HCT116 (cell line): ENCODE results near the gene PPRC1. TPM values are rescaled to one million over a fixed set of nuclear protein-coding genes. Genes with fewer than 3 reads are reported as not detected.

Source experiments
- ATAC-seq: fragments of 200-7000 bp; cut with Tn5 transposase; 2 replicates; pipeline ENCODE4 v1.9.1; 2020; ENCODE audit warnings: mild to moderate bottlenecking, moderate library complexity
- BruUV-seq: library from RNA; stranded (reverse); fragments of 400-500 nt; replicated peaks from 2 replicates; lab custom pipeline; 2021; lab: Mats Ljungman, UMichigan
- CTCF ChIA-PET: fragments of 300-600 bp; sonication (Branson Sonifier 250); formaldehyde crosslinking; loops from one replicate; lab custom pipeline; 2021; ENCODE audit warnings: antibody characterized with exemption; lab: Charles Lee
- POLR2A ChIA-PET: fragments of 300-600, 350-600 bp; sonication (Branson Sonifier 250); formaldehyde crosslinking; loops from one replicate; lab custom pipeline; 2021; ENCODE audit warnings: antibody characterized with exemption; lab: Charles Lee
- RAD21 ChIA-PET, 2 experiments: fragments of 300-600 bp; sonication (Branson Sonifier 250); formaldehyde crosslinking; loops; one replicate each; lab custom pipeline; 2023; ENCODE audit warnings: low total read pairs in 2 of 2; ENCODE audit not compliant: uncharacterized antibody in 2 of 2, unreplicated experiment in 2 of 2, low non-redundant PET in 1 of 2; lab: Charles Lee
- DNase-seq: peaks from one replicate; pipeline ENCODE4 v3.0.0-alpha.2; 2010; ENCODE audit warnings: low read depth, low spot score
- H2AFZ ChIP-seq: fragments of 200-600 bp; shearing (Covaris generic), sonication (generic); 2 replicates; pipeline ENCODE4 v1.6.1; 2017; ENCODE audit warnings: low read depth, mixed run types, mixed read lengths, antibody characterized with exemption, low read length; ENCODE audit not compliant: poor library complexity, severe bottlenecking
- H3K27ac ChIP-seq: 2 replicates; pipeline ENCODE4 v1.5.1; 2012; ENCODE audit warnings: low read depth, low read length
- H3K27me3 ChIP-seq: fragments of 200-600 bp; sonication (generic); 2 replicates; pipeline ENCODE4 v1.6.1; 2016; ENCODE audit warnings: mixed run types, low read length, mixed read lengths; ENCODE audit not compliant: insufficient read depth
- H3K36me3 ChIP-seq, 2 experiments: fragments of 200-500 bp in 1 of 2; fragments of 200-600 bp in 1 of 2; sonication (Bioruptor generic) in 1 of 2; sonication (generic) in 1 of 2; 2 replicates each; pipeline versions ENCODE4 v1.5.1 to v1.6.1; 2014 to 2016; ENCODE audit warnings: low read length in 2 of 2, inconsistent platforms in 1 of 2, mixed read lengths in 1 of 2, mixed run types in 1 of 2; ENCODE audit not compliant: insufficient read depth in 2 of 2, control insufficient read depth in 1 of 2
- H3K4me1 ChIP-seq, 2 experiments: fragments of 200-600 bp in 1 of 2; sonication (generic) in 1 of 2; 2 replicates each; pipeline versions ENCODE4 v1.5.1 to v1.6.1; 2012 to 2017; ENCODE audit warnings: low read length in 2 of 2, inconsistent platforms in 1 of 2, mild to moderate bottlenecking in 1 of 2, mixed read lengths in 1 of 2, mixed run types in 1 of 2, moderate library complexity in 1 of 2; ENCODE audit not compliant: insufficient read depth in 2 of 2, control insufficient read depth in 1 of 2
- H3K4me2 ChIP-seq: fragments of 200-600 bp; sonication (generic); 2 replicates; pipeline ENCODE4 v1.6.1; 2017; ENCODE audit warnings: mixed run types, low read length, mixed read lengths
- H3K4me3 ChIP-seq, 2 experiments: fragments of 200-600 bp in 1 of 2; sonication (generic) in 1 of 2; replicated peaks in 1 of 2; 2 replicates each; pipeline ENCODE4 v1.5.1; 2011 to 2016; ENCODE audit warnings: low read length in 2 of 2, control low read depth in 1 of 2, low read depth in 1 of 2, mild to moderate bottlenecking in 1 of 2, mixed read lengths in 1 of 2, mixed run types in 1 of 2
- H3K79me2 ChIP-seq: fragments of 200-600 bp; sonication (generic); 2 replicates; pipeline ENCODE4 v1.6.1; 2017; ENCODE audit warnings: mild to moderate bottlenecking, mixed run types, low read length, moderate library complexity, mixed read lengths; ENCODE audit not compliant: insufficient read depth
- H3K9ac ChIP-seq: fragments of 200-600 bp; sonication (generic); 2 replicates; pipeline ENCODE4 v1.6.1; 2016; ENCODE audit warnings: low read length, mixed read lengths
- H3K9me2 ChIP-seq: fragments of 200-600 bp; sonication (generic), shearing (Covaris generic); 2 replicates; pipeline ENCODE4 v1.6.1; 2017; ENCODE audit warnings: mixed run types, mild to moderate bottlenecking, moderate library complexity; ENCODE audit not compliant: insufficient read depth
- H3K9me3 ChIP-seq, 2 experiments: fragments of 200-500 bp in 1 of 2; fragments of 200-600 bp in 1 of 2; sonication (Bioruptor generic) in 1 of 2; sonication (generic) in 1 of 2; 2 replicates each; pipeline ENCODE4 v1.6.1; 2014 to 2017; ENCODE audit warnings: low read length in 2 of 2, mixed read lengths in 2 of 2, inconsistent platforms in 1 of 2, low read depth in 1 of 2, mild to moderate bottlenecking in 1 of 2, mixed run types in 1 of 2, moderate library complexity in 1 of 2; ENCODE audit not compliant: control insufficient read depth in 1 of 2, insufficient read depth in 1 of 2
- H4K20me1 ChIP-seq: fragments of 200-600 bp; sonication (generic), shearing (Covaris generic); 2 replicates; pipeline ENCODE4 v1.6.1; 2017; ENCODE audit warnings: mixed run types, mild to moderate bottlenecking, moderate library complexity; ENCODE audit not compliant: insufficient read depth
- CBX3 ChIP-seq: IDR thresholded peaks from 2 replicates; pipeline ENCODE4 v1.6.1; 2012; ENCODE audit warnings: low read depth
- CEBPB ChIP-seq: IDR thresholded peaks from 2 replicates; pipeline ENCODE4 v1.6.1; 2012; ENCODE audit warnings: low read depth
- EGR1 ChIP-seq: IDR thresholded peaks from 2 replicates; pipeline ENCODE4 v1.6.1; 2012; ENCODE audit warnings: low read depth
- EZH2 ChIP-seq: fragments of 200-600 bp; sonication (generic); IDR thresholded peaks from 2 replicates; pipeline ENCODE4 v1.6.1; 2017; ENCODE audit warnings: antibody characterized with exemption, mixed run types
- EZH2phosphoT487 ChIP-seq: fragments of 200-600 bp; IDR thresholded peaks from 2 replicates; pipeline ENCODE4 v1.6.1; 2018; ENCODE audit warnings: antibody characterized with exemption, borderline replicate concordance
- FOSL1 ChIP-seq: IDR thresholded peaks from 2 replicates; pipeline ENCODE4 v1.6.1; 2012; ENCODE audit warnings: low read depth
- JUND ChIP-seq: IDR thresholded peaks from 2 replicates; pipeline ENCODE4 v1.6.1; 2012
- POLR2A ChIP-seq: IDR thresholded peaks from 2 replicates; pipeline ENCODE4 v1.7.0; 2011; ENCODE audit warnings: borderline replicate concordance; ENCODE audit not compliant: insufficient read depth, insufficient read length; ENCODE audit errors: extremely low read depth
- SIN3A ChIP-seq: IDR thresholded peaks from 2 replicates; pipeline ENCODE4 v1.6.1; 2012; ENCODE audit warnings: low read depth
- SRF ChIP-seq: IDR thresholded peaks from 2 replicates; pipeline ENCODE4 v1.6.1; 2012; ENCODE audit warnings: low read depth
- YY1 ChIP-seq: IDR thresholded peaks from 2 replicates; pipeline ENCODE4 v1.6.1; 2011; ENCODE audit warnings: low read length, low read depth, moderate library complexity, mild to moderate bottlenecking; ENCODE audit not compliant: insufficient replicate concordance; ENCODE audit errors: extremely low read depth
- ZNF274 ChIP-seq: fragments of 200-500 bp; sonication (Bioruptor generic); IDR thresholded peaks from 2 replicates; pipeline ENCODE4 v1.6.1; 2014; ENCODE audit warnings: mild to moderate bottlenecking, low read depth, low read length, inconsistent platforms
- intact Hi-C: fragments of 100-400 bp; cut with micrococcal nuclease; formaldehyde crosslinking; loops from 2 replicates; pipeline ENCODE4 v1.10.0; 2022
- total RNA-seq: library from RNA; stranded (reverse); gene quantifications from one replicate; pipeline ENCODE4 v1.2.1, GENCODE V29; 2021; ENCODE audit not compliant: unreplicated experiment
- TF ChIP-seq, protein P1 (sequence below): IDR thresholded peaks from 2 replicates; pipeline ENCODE4 v1.6.1; 2012
- TF ChIP-seq, protein P2 (sequence below): IDR thresholded peaks from 2 replicates; pipeline ENCODE4 v1.6.1; 2012; ENCODE audit warnings: low read depth
- TF ChIP-seq, protein P3 (sequence below), 3 experiments: fragments of 200-600 bp in 1 of 3; sonication (generic) in 1 of 3; IDR thresholded peaks in 2 of 3; conservative IDR thresholded peaks in 1 of 3; 2 replicates each; pipeline ENCODE4 v1.5.1; 2012 to 2017; ENCODE audit warnings: low read depth in 2 of 3, low read length in 2 of 3, antibody characterized with exemption in 1 of 3, borderline replicate concordance in 1 of 3, control low read depth in 1 of 3, mild to moderate bottlenecking in 1 of 3, mixed read lengths in 1 of 3, mixed run types in 1 of 3, moderate library complexity in 1 of 3; ENCODE audit not compliant: insufficient read depth in 1 of 3

PPRC1 gene
- total RNA-seq, 1 experiment from 2014 or later: 93.0 TPM

DNA sequence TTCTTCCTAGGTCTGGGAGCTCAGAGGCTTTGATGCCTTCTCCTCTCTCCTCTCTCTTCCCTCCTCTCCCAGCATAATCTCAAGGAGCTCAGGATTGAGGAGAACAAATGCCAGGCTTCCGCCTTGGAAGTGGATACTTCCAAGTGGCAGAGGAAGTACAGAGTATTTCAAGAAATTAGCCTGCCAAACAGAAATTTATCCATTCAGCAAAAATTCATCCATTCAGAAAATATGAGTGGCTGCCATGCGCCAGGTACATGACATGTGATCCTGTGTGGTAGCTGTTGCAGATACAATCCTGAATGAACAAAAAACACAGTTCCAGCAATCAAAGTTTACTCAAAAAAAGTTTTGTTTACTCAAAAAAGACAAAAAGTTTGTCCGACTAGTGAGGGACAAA is 37.8 kb downstream of the PPRC1 start:
- H3K9me3 ChIP-seq: no peaks in the 10 kb centered on the region
- ChIA-PET RAD21 (interaction anchor here in 1 of 2 experiments (1.5 to 1.6 kb wide), 2 partner anchors 61 to 182 kb away, joined by 5 to 8 read pairs; no protein-coding TSS in a partner anchor), POLR2A (interaction anchor here (1.5 kb wide), 1 partner anchor 332 kb away, joined by 5 read pairs; the partner anchor contains the start of gene ACTR1A), CTCF (interaction anchor here (0.8 to 4.4 kb wide), 10 partner anchors 9 to 413 kb away, joined by 3 to 80 read pairs (median 18); partner anchors contain the start of genes ELOVL3, NFKB2 and SUFU)
- H3K79me2 ChIP-seq: no peaks in the 10 kb centered on the region
- H3K4me3 ChIP-seq: no peak overlapping the region
- no peak overlapping the region for H3K9ac ChIP-seq
- intact Hi-C loops: no loop called here
- no peaks in the 10 kb centered on the region for H3K9me2 ChIP-seq
- BruUV-seq: no TSS peak
- no peaks in the 10 kb centered on the region for H4K20me1 ChIP-seq
- peaks cover 4 to 6% of the 10 kb centered on the region in 2 experiments; a peak in 2 of 4 replicates for H3K4me1 ChIP-seq
- DNase-seq: no peak
- H3K27me3 ChIP-seq: no peaks in the 10 kb centered on the region
- TF ChIP-seq, protein P1, sequence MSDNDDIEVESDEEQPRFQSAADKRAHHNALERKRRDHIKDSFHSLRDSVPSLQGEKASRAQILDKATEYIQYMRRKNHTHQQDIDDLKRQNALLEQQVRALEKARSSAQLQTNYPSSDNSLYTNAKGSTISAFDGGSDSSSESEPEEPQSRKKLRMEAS: no peak
- TF ChIP-seq SRF: no peak
- TF ChIP-seq CBX3: no peak
- TF ChIP-seq JUND: no peak
- no peak for TF ChIP-seq CEBPB
- TF ChIP-seq SIN3A: no peak
- no peak for TF ChIP-seq POLR2A
- TF ChIP-seq EZH2: no peak
- TF ChIP-seq, all 23 proteins: peak for 0
- H3K4me2 ChIP-seq: no peak overlapping the region
- H3K36me3 ChIP-seq: no peaks in the 10 kb centered on the region
- no peak for ATAC-seq
- H3K27ac ChIP-seq: no peak overlapping the region
- H2AFZ ChIP-seq: no peak overlapping the region

DNA sequence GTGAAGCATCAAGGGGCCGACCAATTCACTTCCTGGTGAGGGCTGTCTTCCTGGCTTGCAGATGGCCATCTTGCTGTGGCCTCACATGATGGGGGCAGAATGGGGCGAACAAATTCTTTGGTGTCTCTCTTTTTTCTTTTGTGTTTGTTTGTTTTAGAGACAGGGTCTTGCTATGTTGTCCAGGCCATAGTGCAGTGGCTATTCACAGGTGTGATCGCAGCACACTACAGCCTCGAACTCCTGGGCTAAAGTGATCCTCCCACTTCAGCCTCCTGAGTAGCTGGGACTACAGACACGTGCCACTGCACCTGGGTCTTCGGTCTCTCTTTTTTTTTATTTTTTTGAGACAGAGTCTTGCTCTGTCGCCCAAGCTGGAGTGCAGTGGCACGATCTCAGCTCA is 39.4 kb downstream of the PPRC1 start:
- no peak overlapping the region for H3K27ac ChIP-seq
- RAD21 ChIA-PET: no interaction called here
- H3K9ac ChIP-seq: no peak overlapping the region
- POLR2A ChIA-PET: no interaction called here
- no peak for ATAC-seq
- CTCF ChIA-PET: no interaction called here
- no peak overlapping the region for H2AFZ ChIP-seq
- TF ChIP-seq EZH2 (no peak), YY1 (no peak), EZH2phosphoT487 (no peak), EGR1 (no peak), FOSL1 (no peak), ZNF274 (no peak), SIN3A (no peak)
- TF ChIP-seq, protein P2, sequence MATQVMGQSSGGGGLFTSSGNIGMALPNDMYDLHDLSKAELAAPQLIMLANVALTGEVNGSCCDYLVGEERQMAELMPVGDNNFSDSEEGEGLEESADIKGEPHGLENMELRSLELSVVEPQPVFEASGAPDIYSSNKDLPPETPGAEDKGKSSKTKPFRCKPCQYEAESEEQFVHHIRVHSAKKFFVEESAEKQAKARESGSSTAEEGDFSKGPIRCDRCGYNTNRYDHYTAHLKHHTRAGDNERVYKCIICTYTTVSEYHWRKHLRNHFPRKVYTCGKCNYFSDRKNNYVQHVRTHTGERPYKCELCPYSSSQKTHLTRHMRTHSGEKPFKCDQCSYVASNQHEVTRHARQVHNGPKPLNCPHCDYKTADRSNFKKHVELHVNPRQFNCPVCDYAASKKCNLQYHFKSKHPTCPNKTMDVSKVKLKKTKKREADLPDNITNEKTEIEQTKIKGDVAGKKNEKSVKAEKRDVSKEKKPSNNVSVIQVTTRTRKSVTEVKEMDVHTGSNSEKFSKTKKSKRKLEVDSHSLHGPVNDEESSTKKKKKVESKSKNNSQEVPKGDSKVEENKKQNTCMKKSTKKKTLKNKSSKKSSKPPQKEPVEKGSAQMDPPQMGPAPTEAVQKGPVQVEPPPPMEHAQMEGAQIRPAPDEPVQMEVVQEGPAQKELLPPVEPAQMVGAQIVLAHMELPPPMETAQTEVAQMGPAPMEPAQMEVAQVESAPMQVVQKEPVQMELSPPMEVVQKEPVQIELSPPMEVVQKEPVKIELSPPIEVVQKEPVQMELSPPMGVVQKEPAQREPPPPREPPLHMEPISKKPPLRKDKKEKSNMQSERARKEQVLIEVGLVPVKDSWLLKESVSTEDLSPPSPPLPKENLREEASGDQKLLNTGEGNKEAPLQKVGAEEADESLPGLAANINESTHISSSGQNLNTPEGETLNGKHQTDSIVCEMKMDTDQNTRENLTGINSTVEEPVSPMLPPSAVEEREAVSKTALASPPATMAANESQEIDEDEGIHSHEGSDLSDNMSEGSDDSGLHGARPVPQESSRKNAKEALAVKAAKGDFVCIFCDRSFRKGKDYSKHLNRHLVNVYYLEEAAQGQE: no peak
- TF ChIP-seq, protein P3, sequence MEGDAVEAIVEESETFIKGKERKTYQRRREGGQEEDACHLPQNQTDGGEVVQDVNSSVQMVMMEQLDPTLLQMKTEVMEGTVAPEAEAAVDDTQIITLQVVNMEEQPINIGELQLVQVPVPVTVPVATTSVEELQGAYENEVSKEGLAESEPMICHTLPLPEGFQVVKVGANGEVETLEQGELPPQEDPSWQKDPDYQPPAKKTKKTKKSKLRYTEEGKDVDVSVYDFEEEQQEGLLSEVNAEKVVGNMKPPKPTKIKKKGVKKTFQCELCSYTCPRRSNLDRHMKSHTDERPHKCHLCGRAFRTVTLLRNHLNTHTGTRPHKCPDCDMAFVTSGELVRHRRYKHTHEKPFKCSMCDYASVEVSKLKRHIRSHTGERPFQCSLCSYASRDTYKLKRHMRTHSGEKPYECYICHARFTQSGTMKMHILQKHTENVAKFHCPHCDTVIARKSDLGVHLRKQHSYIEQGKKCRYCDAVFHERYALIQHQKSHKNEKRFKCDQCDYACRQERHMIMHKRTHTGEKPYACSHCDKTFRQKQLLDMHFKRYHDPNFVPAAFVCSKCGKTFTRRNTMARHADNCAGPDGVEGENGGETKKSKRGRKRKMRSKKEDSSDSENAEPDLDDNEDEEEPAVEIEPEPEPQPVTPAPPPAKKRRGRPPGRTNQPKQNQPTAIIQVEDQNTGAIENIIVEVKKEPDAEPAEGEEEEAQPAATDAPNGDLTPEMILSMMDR (IDR thresholded peaks at IDR 0.05 in 2 of 3, conservative IDR thresholded peaks at IDR 0.05 in 1 of 3; ENCODE audit: borderline replicate concordance in 1 of 3, insufficient read depth in 1 of 3, low read depth in 2 of 3, low read length in 2 of 3): no peak
- TF ChIP-seq, all 23 proteins: peak for 0
- DNase-seq: no peak
- BruUV-seq: no TSS peak
- no peaks in the 10 kb centered on the region for H4K20me1 ChIP-seq
- peaks cover 4 to 6% of the 10 kb centered on the region in 2 experiments; a peak in 2 of 4 replicates for H3K4me1 ChIP-seq
- no peaks in the 10 kb centered on the region for H3K27me3 ChIP-seq
- H3K4me2 ChIP-seq: no peak overlapping the region
- H3K79me2 ChIP-seq: no peaks in the 10 kb centered on the region
- H3K9me3 ChIP-seq: no peaks in the 10 kb centered on the region
- H3K9me2 ChIP-seq: no peaks in the 10 kb centered on the region
- no peaks in the 10 kb centered on the region for H3K36me3 ChIP-seq
- intact Hi-C loops: no loop called here
- no peak overlapping the region for H3K4me3 ChIP-seq
